GM23248 (cell line): Measurements from ENCODE around the gene SHROOM4.

Experiments used
- EZH2 ChIP-seq: fragments of 200-600 bp; sonication (generic); IDR thresholded peaks from 2 replicates; pipeline ENCODE4 v1.6.1; 2018; ENCODE audit warnings: antibody characterized with exemption, mild to moderate bottlenecking; ENCODE audit not compliant: insufficient read depth, poor library complexity, severe bottlenecking
- EZH2phosphoT487 ChIP-seq: fragments of 200-600 bp; sonication (generic); IDR thresholded peaks from 2 replicates; pipeline ENCODE4 v1.6.1; 2018; ENCODE audit warnings: antibody characterized with exemption, moderate library complexity, mild to moderate bottlenecking, low read depth; ENCODE audit not compliant: insufficient read depth

GRCh38 chrX:50725310-50725709 is 88.7 kb downstream of the SHROOM4 start:
- TF ChIP-seq EZH2: no peak
- TF ChIP-seq EZH2phosphoT487: no peak
